Midbrain (tissue), 1 donor: ENCODE results near the gene SCARB1.

Experiments used
- DNase-seq: peaks from one replicate; lab custom pipeline; 2025; lab: John Stamatoyannopoulos, UW

SCARB1 gene

DNA sequence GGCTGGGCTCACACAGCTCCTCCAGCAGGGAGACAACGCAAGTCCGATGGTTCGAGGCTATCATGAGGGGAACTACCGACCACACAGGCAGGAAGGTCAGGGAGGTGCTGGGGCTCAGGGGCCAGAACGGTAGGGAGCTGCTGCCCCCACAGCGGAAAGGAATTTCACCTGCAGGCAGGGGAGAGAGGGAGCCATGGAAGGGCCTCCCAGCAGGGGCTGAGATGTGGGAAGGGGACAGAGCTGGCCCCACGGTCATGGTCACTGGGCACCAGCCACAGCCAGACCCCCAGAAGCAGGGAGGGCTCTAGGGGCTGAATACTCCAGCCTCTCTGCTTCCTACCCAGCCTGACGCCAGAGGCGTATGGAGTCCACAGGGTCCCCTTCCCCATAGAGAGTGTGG lies 103.1 kb downstream of the SCARB1 start:
- no peak for DNase-seq

DNA sequence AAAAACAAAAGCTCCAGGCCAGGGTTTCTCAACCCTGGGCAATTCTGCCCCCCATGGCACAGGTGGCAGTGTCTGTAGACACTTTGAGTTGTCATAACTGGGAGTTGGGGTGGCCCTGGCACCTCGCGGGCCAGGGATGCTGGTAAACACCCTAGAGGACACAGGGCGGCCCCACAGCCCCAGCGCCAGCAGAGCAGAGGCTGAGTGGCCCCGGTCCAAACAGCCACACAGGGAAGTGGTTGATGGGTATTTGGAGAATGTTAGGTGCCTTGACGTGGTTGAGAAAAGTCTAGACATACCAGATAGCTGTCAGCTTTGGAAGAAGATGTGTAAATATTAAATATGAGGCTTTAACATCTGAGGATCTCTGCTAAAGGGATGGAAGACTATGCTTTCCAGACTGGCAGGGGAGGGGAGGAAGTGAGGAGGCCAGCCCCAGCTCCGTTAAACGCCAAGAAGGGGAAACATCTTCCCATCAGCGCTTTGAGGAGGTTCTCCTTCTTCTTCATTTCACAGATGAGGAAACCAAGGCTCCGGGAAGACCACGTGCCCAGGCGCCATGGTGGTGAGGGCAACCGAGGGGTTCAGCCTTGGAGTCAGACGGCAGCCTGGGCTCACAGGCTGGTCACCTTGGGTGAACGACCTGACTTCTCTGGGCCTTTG lies 103.7 kb downstream of the SCARB1 start:
- DNase-seq, result peak; percentile 17

DNA sequence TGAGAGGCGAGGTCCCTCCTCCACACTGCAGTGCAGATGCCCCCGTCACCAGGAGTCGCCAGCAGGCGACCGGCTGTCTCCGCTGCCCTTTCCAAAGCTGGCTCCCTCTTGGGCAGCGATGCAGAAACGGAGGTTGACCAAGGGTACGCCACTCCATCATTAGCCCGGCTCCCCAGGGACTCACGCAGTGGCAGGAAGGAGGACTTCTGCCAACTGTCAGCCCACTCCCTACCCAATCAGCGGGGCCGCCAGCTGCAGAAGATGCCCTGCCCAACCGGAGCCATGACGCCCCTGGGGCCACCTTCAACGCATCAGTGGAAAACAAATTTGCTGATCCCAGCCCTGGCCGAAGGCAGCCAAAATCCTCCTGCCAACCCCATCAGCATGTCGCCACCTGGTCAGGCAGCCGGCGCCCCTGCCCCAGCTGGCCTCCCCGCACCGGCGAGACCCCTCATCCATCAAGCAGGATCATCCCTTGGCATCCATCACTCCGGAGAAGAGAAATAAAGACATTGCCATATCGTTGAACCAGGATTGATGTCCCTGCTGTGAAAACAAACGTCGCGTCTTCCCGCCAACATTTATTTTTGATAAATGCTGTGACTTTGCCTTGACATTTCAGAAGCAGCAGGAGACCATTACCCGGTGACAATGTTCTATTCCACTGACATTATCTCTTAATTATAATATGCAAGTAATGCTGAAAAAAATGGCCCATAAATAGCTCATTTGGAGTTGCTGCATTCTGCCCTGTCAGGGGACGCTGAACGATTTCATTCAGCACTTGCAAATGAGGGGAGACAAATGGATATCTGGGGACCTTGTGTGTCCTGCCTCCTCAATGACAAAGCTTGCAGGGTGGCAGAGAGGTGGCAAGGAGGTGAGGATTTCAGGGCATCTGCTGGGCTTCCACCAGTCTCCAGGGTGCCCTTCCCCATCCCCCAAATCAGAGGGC lies 105.1 kb downstream of the SCARB1 start:
- no peak for DNase-seq

DNA sequence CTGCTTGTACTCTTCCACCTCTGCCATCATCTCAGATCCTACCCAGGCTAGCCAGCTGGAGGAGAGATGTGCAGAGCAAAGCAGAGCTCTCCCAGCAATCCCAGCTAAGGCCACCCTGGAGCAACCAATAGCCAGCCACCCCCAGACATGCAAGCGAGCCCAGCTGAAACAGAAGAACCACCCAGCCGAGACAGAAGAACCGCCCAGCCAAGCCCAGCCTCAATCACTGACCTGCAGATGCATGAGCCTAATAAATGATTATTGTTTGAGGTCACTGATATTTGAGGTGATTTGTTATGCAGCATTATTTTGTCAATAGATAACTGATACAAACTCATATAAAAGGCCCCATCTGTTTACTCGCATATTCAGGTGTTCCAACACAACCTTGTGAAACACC lies 106.3 kb downstream of the SCARB1 start:
- no peak for DNase-seq

DNA sequence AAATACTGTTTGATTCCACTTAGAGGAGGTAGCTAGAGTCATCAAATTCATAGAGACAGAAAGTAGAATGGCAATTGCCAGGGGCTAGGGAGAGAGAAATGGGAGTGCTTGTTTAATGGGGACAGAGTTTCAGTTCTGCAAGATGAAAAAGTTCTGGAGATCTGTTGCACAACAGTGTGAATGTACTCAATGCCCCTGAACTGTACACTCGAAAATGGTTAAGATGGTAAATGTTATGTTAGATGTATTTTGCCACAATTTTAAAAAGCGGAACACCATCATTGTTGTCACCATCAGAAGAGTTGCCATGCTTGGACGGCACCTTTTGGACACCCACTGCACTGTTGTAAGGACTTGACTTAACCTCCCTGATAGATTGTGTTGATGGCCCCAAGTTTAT lies 106.9 kb downstream of the SCARB1 start:
- DNase-seq, result no peak

DNA sequence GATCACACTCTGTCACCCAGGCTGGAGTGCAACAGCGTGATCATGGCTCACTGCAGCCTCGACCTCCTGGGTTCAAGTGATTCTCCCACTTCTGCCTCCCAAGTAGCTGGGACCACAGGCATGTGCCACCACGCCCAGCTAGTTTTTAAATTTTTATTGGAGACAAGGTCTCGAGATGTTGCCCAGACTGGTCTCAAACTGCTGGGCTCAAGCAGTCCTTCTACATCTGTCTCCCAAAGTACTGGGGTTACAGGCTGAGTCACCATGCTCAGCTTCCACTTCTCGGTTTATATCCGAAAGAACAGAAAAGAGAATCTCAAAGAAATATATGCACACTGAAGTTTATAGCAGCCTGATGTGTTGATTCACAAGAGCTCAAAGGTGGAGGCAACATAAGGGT lies 107.5 kb downstream of the SCARB1 start:
- DNase-seq, result no peak

DNA sequence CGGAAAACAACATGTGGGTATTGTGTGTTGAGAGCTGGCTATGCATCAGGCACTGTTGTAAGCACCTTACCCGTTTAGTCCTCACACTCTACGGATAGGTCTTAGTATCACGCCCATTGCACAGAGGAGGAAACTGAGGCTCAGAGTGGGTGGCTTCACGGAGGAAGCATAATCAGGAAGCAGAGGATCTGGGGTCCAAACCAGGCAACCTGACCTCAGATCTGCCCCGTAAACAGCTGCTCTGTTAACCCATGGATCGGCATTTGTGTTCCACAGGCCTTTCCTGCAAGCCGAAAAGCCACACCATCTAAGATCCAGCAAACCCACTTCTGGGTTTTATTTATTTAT lies 107.9 kb downstream of the SCARB1 start:
- DNase-seq, result no peak

DNA sequence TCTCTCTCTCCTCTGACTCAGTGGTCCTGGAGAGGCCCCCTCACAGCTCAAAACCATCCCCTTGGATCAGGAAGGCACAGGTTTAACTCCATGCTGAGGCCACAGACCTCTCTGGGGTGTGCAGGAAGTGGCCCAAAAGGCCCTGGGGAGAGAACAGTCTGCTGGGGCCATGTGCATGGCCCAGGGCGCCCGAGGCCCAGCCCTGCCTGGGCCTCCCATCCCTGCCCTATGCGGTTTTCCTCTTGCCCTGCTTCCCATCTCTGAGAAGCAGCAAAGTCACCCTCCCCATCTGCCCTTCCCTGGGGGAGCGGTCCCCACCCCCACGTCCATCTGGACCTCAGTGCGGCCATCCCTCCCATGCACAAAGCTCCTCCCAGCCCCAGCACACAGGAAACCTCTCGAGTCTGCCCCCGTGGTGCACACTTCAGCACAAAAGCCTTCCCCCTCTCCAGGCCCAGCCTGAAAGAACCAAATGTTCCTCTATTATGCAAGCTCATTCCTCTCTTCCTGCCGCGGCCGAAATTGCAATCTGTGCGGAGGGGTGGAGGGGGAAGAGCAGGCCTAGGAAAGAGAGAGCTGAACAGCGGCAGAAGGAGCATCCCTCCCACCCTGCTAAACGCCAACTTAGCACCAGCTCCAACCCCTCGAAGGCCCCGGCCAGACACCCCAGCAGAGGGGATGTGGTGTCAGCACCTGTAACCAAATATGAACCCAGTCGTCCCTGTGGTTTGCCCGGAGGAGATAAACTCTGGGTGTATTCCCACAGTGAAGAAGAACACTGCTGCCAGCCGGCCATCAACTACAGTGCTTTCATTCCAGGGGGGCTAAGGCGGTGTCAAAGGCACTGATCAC lies 108.5 kb downstream of the SCARB1 start:
- DNase-seq, result peak; percentile 92

DNA sequence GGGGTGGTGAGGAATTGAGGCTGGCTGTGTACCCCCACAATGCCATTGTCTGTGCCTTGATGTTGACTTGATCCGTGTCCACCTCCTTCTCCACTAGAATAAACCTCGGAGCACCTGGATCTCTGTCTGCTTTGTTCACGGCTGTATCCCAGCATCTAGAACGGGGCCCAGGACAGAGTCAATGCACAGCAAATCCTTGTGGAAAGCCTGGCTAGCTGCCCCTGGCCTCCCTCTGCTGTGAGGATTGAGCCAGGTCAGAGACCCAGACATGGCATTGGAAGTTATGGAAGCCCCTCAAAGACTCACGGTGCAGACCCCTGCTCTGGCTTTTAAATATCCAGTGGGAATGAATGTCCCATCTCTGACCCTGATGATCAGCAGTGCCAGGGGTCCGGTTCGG lies 109.2 kb downstream of the SCARB1 start:
- no peak for DNase-seq

DNA sequence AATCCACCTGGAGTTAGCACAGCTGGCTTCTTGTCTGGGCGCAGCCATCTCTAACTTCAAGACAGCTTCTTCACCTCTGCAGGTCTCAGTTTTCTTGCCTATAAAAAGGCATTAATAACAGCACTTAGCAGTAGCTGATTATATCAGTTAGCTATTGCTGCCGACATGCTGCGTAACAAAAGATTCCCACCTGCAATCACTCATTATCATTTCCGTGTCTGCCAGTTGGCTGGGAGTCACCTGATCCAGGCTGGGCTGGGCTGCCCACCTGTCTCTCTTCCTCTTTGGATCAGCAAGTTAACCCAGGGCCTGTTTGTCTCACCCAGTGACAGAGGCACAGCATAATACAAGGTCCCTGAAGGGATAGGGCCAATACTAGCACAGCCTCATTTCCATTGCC lies 109.7 kb downstream of the SCARB1 start:
- no peak for DNase-seq

DNA sequence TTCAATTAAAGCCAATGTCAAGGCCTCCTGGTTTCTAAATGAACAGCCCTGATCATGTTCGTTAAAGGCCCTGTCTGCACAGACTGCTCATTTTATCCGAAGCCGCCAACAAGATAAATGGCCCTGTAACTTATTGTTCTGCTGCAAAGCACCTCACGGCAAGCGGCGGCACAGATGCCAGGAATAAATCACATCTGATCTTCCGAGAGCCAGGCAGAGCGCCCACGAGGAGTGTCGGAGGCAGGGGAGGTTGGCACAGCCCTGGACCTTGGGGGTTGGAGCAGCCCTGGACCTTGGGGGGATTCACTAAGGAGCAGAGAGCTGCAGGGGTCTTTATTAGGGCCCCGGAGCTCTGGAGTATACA lies 110.5 kb downstream of the SCARB1 start:
- DNase-seq, result no peak

DNA sequence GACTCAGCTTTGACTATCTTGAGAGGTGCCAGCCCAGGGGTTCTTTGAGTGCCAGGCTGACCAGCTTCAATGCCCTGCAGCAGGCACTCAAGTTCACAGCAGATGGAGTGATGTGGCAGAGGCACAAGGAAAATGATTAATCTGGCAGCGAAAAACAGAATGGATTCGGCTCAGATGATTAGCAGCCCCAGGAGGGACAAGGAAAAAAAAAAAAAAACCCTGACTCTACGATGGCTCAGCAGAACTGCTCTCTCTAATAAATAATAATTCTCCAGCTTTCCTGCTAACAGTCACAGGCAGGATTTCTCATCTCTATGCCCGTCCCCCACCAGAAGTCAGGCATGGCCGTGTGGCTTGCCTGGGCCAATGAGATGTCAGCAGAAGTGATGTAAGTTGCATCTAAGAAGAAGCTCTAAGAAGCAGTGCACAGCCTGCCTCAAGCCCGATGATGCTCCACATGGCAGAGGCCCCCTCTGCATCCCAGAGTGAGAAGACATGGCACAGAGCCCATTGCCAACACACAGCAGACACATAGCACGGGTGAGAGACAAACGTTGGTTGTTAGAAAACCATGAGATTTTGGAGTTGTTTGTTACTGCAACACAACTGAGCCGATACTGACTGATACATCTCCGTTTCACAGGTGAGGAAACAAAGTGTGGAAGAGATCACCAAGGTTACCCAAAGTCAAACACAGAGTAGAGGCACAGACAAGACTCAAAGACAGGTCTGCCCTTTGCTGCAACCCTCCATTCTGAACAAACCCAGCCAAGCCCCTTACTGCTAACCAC lies 111.0 kb downstream of the SCARB1 start:
- no peak for DNase-seq

DNA sequence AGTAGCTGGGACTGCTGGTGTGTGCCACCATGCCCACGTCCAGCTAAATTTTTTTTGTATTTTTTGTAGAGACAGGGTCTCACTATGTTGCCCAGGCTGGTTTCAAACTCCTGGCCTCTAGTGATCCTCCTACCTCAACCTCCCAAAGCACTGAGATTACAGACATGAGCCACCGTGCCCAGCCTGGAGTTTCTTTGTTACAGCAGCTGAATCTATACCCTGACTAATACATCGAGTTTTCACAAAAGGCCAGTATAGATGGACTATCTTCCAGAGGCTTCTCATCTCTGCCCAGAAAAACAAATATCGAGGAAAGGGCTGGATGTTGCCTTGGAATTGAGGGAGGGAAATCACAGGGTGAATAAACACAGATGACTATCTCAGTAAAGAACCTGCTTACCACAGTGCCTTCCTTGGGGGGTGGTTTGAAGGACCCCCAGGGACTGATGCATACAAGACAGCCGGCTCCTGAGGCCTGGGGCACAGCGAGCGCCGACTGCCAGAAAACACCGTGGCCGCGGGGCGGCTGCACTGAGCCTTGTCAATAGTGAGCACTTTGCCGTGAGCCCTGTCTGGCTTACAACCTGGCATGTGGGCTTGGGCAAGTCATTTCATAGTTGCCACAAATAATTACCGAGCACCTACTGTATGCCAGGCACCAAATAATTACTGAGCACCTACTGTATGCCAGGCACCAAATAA lies 111.9 kb downstream of the SCARB1 start:
- no peak for DNase-seq

DNA sequence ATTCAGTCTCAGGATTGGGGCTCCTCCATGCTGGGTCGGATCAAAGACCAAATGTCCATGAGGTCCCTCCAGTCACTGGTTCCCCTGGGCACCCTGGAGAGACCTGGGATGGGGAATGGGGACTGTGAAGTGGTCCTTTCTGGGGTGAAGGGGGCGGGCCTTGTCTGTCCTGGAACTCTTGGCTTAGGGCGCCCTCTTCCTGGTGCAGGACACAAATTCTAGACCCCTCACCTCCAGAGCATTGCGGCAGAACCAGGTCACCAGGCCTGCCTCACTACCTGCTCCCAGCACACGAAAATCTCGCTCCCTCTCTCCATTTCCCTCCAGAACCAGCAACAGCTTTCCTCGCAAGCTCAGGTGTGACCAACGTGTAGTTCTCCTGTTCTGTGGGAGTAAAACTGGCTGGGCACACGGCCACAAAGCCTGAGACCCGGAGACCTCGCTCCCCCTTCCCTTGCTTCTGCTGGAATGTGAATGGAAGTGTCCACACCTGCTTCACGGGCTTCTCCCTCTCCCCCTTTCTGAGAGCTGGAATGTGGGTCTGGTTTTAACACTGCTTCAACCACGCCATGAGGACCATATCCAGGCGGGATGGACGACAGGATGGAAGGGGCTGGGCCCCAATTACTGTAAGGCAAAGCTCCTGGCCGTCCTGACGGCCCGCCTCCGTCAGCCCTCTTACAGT lies 112.7 kb downstream of the SCARB1 start:
- no peak for DNase-seq

DNA sequence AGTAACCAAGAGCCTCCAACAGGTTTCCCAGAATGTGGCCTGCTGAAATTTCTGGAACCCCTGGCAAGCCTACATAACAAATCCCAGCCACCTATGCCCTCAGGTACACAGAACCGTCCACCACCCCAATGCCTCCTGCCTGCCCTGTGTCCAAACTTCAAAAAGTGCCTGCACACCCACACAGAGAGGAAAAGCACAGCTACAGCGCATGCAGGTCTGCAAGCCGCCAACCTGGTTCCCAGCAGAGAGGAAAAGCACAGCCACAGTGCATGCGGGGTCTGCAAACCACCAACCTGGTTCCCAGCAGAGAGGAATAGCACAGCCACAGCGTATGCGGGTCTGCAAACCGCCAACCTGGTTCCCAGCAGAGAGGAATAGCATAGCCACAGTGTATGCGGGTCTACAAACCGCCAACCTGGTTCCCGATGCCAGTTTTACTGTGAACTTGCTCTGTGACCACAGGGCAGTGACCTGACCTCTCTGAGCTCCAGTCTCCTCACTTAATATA lies 113.5 kb downstream of the SCARB1 start:
- DNase-seq, result no peak

DNA sequence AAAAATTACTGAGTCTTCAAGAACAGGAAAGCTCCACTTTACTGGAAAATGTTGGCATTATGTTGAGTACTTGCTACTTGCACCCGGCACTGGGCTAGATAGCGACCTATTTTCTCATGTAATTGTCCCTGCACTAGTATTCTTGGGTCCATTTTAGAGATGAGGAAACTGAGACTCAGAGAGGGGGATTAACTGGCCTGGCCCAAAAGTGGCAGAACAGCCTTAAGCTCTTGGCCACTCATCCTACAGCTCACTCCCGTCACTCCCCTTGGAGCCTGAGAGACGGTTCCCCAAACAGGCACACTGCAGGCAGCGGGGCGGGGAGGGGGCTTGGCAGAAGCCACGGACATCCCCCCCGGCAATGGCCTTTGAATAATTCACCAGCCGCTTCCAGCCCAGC lies 113.9 kb downstream of the SCARB1 start:
- DNase-seq, result no peak

DNA sequence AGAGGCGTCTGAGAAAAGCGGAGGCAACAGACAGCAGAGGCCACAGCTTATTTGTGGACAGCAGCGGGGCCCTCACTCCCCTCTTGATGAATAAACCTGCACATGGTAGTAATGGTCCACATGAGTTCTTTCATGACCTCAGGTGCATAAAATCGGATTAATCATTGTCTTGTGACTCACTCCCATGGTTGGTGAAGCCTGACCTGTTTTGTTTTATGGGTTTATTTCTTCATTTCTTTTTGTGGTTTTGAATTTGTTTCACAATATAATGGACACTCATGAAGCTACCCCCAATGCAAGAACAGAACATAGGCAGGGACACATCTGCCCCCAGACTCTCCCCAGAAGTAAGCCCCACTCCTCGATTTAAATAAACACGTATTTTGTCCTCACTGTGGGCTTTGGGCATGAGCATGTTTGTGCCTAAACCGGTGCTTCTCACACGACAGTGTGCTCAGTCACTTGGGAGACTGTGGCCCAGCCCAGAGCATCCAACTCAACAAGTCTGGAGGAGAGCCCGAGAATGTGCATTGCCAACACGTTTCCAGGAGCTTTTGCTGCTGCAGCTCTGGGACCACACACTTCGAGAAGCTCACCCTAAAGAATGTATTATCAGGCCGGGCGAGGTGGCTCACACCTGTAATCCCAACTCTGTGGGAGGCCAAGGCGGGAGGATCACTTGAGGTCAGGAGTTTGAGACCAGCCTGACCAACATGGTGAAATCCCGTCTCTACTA lies 116.1 kb downstream of the SCARB1 start:
- no peak for DNase-seq

DNA sequence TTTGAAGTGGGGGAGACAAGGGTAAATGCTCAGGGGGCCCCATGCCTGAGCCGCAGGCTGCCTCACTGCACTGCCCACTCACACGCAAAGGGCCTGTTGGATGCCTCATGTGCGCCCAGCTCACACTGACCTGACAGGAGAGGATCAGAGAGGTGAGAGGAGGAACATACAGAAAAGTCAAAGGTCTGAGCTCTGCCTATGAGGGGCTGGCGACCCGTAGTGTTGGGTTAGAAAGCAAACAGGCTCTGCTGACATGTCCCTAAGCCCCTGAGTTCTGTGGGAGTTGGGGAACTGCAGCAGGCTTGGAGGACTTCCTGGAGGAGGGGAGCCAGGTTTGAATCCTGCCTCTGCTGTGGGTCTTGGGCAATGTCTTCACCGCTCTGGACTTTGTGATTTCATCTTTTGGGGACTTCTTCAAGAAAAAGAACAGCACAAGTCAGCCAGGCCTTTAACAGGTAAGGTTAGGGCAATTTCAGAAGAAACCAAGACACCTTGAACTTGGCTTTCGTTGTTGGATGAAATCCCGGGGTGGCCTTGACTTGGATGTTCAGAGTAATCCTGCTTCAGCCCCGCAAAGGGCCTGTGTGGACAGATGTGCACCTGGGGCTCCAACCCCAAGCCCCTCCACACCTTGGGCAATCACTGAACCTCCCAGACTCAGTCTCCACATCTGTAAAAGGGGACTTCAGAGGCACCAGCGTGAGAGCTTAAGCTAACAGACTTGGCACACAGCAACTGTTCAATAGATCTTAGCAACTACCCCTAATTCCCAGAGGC lies 116.8 kb downstream of the SCARB1 start:
- no peak for DNase-seq
